Thyroid gland (tissue), 4 donors: ENCODE results near the gene MT1F. TPM values are rescaled to one million over a fixed set of nuclear protein-coding genes. Genes with fewer than 3 reads are reported as not detected.

Source experiments
- DNase-seq, 2 donors: peaks; one replicate each; pipeline ENCODE4 v3.0.0-alpha.2; 2019
- H3K27ac ChIP-seq, 3 donors: fragments of 200-600 bp; sonication (generic); 1 replicate in 2 of 3; 2 replicates in 1 of 3; pipeline ENCODE4 v1.5.1; 2016 to 2019; ENCODE audit warnings: mild to moderate bottlenecking in 1 of 3, moderate library complexity in 1 of 3
- H3K27me3 ChIP-seq: fragments of 200-600 bp; sonication (generic); one replicate; pipeline ENCODE4 v1.5.1; 2019
- H3K36me3 ChIP-seq, 2 donors: fragments of 200-600 bp; sonication (generic); one replicate each; pipeline ENCODE4 v1.5.1; 2016 to 2019
- H3K4me1 ChIP-seq, 2 donors: fragments of 200-600 bp; sonication (generic); one replicate each; pipeline ENCODE4 v1.5.1; 2017 to 2019
- H3K4me3 ChIP-seq, 3 donors: fragments of 200-600 bp; sonication (generic); replicated peaks in 1 of 3; 1 replicate in 2 of 3; 2 replicates in 1 of 3; pipeline ENCODE4 v1.5.1; 2016; ENCODE audit warnings: mild to moderate bottlenecking in 1 of 3
- H3K9me3 ChIP-seq: fragments of 200-600 bp; sonication (generic); one replicate; pipeline ENCODE4 v1.5.1; 2017
- CTCF ChIP-seq, 6 experiments: fragments of 200-600 bp in 3 of 6; fragments of 450-650 bp in 3 of 6; sonication (generic) in 3 of 6; IDR thresholded peaks; one replicate each; pipeline ENCODE4 v1.5.1; 2016 to 2019; ENCODE audit warnings: antibody characterized with exemption in 6 of 6, mild to moderate bottlenecking in 2 of 6, inconsistent platforms in 1 of 6, moderate library complexity in 1 of 6
- POLR2A ChIP-seq, 2 donors: fragments of 450-650 bp; IDR thresholded peaks; one replicate each; pipeline ENCODE4 v1.6.1; 2017; ENCODE audit warnings: antibody characterized with exemption in 2 of 2, mild to moderate bottlenecking in 2 of 2, moderate library complexity in 1 of 2
- WGBS, 2 donors: methylation state at CpG; one replicate each; pipeline ENCODE4 v1.1.5; 2017; 5-methylcytosine and 5-hydroxymethylcytosine counted together
- intact Hi-C: fragments of 100-400 bp; cut with DNase I; formaldehyde crosslinking; loops from one replicate; pipeline ENCODE4 v1.15.1; 2023
- total RNA-seq, 4 donors: library from RNA; depleted of rRNA; stranded (reverse); fragments of >200 nt; gene quantifications; one replicate each; pipeline ENCODE4 v1.2.3, GENCODE V29; 2016

MT1F gene
- total RNA-seq, 4 donors from 2014 or later = 25.8 to 220 (median 45.1) TPM

DNA sequence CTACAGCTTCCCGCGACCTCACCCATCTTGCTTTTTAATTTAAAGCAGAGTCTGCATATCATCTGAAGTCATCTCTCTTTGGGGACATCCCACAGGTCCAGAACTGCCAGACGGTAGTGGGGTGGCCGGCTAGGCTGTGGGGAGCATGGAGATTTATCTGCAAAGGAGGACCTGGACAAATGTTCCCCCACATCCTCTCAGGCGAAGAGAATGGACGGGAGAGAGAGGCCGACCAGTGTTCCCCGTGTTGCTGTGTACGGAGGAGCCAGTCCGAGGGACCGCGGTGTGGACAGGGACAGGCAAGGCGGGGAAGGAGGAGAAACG lies 26.0 kb upstream of the MT1F start:
- Histone ChIP-seq H3K27me3 (peaks cover 4% of the 10 kb centered on the region), H3K4me1 (peaks cover 0 to 10% of the 10 kb centered on the region in 2 donors), H3K4me3 (peak overlapping the region; percentile 14 to 41 (median 21)), H3K36me3 (no peaks in the 10 kb centered on the region), H3K27ac (peak overlapping the region; percentile 22 to 73 (median 58)), H3K9me3 (no peaks in the 10 kb centered on the region)
- no peak for DNase-seq
- TF ChIP-seq CTCF (IDR thresholded peaks at IDR 0.05) = no peak
- 26 to 32% methylated on average over 12 to 14 of the region's 14 CpGs for WGBS, 2 donors
- intact Hi-C loops = no loop called here

GRCh38 chr16:56632156-56632847 lies 25.5 kb upstream of the MT1F start, which contains the start of gene MT1M:
Gene MT1M, plus strand, starts transcription at chr16:56632659. Its CDS starts 73 bp downstream, at chr16:56632732.
- H3K4me1 ChIP-seq = peaks cover 0 to 10% of the 10 kb centered on the region in 2 donors

GRCh38 chr16:56632848-56633365 lies 24.9 kb upstream of the MT1F start:
- Histone ChIP-seq H3K27me3 (peaks cover 4% of the 10 kb centered on the region), H3K36me3 (no peaks in the 10 kb centered on the region), H3K4me3 (peak overlapping the region; percentile 14 to 41 (median 21)), H3K27ac (peak overlapping the region; percentile 22 to 73 (median 27)), H3K4me1 (peaks cover 0 to 14% of the 10 kb centered on the region in 2 donors), H3K9me3 (no peaks in the 10 kb centered on the region)
- DNase-seq = no peak
- TF ChIP-seq CTCF (IDR thresholded peaks at IDR 0.05) (no peak), POLR2A (IDR thresholded peaks at IDR 0.05) (no peak)
- WGBS, 2 donors = 52 to 58% methylated on average over 6 of the region's 6 CpGs
- intact Hi-C loops = no loop called here

More at GRCh38 chr16:56632156-56632847, 25.5 kb upstream of the MT1F start, which contains the start of gene MT1M:
- Histone ChIP-seq H3K9me3 (no peaks in the 10 kb centered on the region), H3K4me3 (peak within 1 kb of the TSS; percentile 14 to 41 (median 21)), H3K27me3 (peaks cover 4% of the 10 kb centered on the region), H3K27ac (peak within 1 kb of the TSS; percentile 22 to 73 (median 58)), H3K36me3 (no peaks in the 10 kb centered on the region)
- peak; percentile 72 to 74 for DNase-seq
- peak in 1 of 2 donors; percentile 76 for TF ChIP-seq POLR2A (IDR thresholded peaks at IDR 0.05)
- no peak for TF ChIP-seq CTCF (IDR thresholded peaks at IDR 0.05)
- 0 to 4% methylated on average over 7 to 22 of the region's 61 CpGs for WGBS, 2 donors
- intact Hi-C loops = no loop called here

DNA sequence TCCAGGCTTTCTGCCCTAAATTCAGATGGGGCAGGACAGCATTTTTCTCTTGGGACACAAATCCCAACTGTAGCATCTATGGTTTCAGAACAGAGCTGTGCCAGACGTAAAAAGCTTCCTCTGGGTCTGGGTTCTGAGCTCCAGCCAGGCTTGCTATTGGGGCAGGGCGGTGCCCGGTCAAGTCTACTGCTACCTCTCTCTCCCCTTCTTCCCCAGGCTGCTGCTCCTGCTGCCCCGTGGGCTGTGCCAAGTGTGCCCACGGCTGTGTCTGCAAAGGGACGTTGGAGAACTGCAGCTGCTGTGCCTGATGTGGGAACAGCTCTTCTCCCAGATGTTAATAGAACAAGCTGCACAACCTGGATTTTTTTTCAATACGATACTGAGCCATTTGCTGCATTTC lies 24.2 kb upstream of the MT1F start:
- H3K4me3 ChIP-seq = peak overlapping the region in 1 of 3 donors; percentile 41
- DNase-seq = no peak
- H3K27ac ChIP-seq = no peak overlapping the region
- H3K9me3 ChIP-seq = no peaks in the 10 kb centered on the region
- peaks cover 4% of the 10 kb centered on the region for H3K27me3 ChIP-seq
- TF ChIP-seq POLR2A (IDR thresholded peaks at IDR 0.05) (no peak), CTCF (IDR thresholded peaks at IDR 0.05) (no peak)
- H3K4me1 ChIP-seq = peaks cover under 1 to 18% of the 10 kb centered on the region in 2 donors
- H3K36me3 ChIP-seq = no peaks in the 10 kb centered on the region
- WGBS, 2 donors = 79 to 80% methylated on average over 7 of the region's 7 CpGs
- intact Hi-C loops = no loop called here
